HG02759 (cell line): ENCODE results near the gene AKR1C2.
"Not testable (repeated sequence)": the region's sequence is repeated elsewhere in the genome, so short reads cannot be mapped to it uniquely, and the experiment has no call there.

ENCODE experiments used
- ATAC-seq: cut with Tn5 transposase; IDR thresholded peaks from one replicate; pipeline ENCODE4 v1.9.1; 2021; ENCODE audit warnings: mild to moderate bottlenecking, moderate library complexity; ENCODE audit not compliant: unreplicated experiment

The AKR1C2 gene

GRCh38 chr10:5025461-5025881, 21.8 kb upstream of the AKR1C2 start:
- not testable (repeated sequence) for ATAC-seq

GRCh38 chr10:5023177-5023805, 19.6 kb upstream of the AKR1C2 start:
- no peak for ATAC-seq

GRCh38 chr10:5021624-5022290, 18.1 kb upstream of the AKR1C2 start:
- ATAC-seq = not testable (repeated sequence)

GRCh38 chr10:5019770-5020612, 16.3 kb upstream of the AKR1C2 start:
- ATAC-seq = not testable (repeated sequence)

GRCh38 chr10:5018671-5019277, 15.1 kb upstream of the AKR1C2 start:
- ATAC-seq = not testable (repeated sequence)

- no peak for ATAC-seq
Observed at GRCh38 chr10:5018134-5018533, 14.5 kb upstream of the AKR1C2 start.

GRCh38 chr10:5014936-5015335, 11.3 kb upstream of the AKR1C2 start:
- ATAC-seq = no peak

GRCh38 chr10:5014200-5014910, 10.7 kb upstream of the AKR1C2 start:
- ATAC-seq = not testable (repeated sequence)

- no peak for ATAC-seq
Observed at GRCh38 chr10:5013385-5013784, 9.7 kb upstream of the AKR1C2 start.

- no peak for ATAC-seq
Observed at GRCh38 chr10:5012595-5012994, 8.9 kb upstream of the AKR1C2 start.

- ATAC-seq = not testable (repeated sequence)
Observed at GRCh38 chr10:5011392-5011791, 7.7 kb upstream of the AKR1C2 start.

- ATAC-seq = not testable (repeated sequence)
Observed at GRCh38 chr10:5010043-5010442, 6.4 kb upstream of the AKR1C2 start.

- not testable (repeated sequence) for ATAC-seq
Observed at GRCh38 chr10:5008857-5009548, 5.3 kb upstream of the AKR1C2 start.

GRCh38 chr10:5004501-5004900, 844 bp upstream of the AKR1C2 start:
- ATAC-seq = not testable (repeated sequence)

GRCh38 chr10:5004030-5004385, 351 bp upstream of the AKR1C2 start:
- not testable (repeated sequence) for ATAC-seq

- no peak for ATAC-seq
Observed at GRCh38 chr10:5002013-5002727, 1.5 kb downstream of the AKR1C2 start.

- no peak for ATAC-seq
Observed at GRCh38 chr10:4998671-4999070, 5.0 kb downstream of the AKR1C2 start.

GRCh38 chr10:4994260-4994659, 9.4 kb downstream of the AKR1C2 start:
- not testable (repeated sequence) for ATAC-seq

GRCh38 chr10:4992564-4992963, 11.1 kb downstream of the AKR1C2 start:
- ATAC-seq = not testable (repeated sequence)
